A673 (cell line): ENCODE measurements around the gene NFIB. TPM values are rescaled to one million over a fixed set of nuclear protein-coding genes. Genes with fewer than 3 reads are reported as not detected.

ENCODE experiments used
- BruUV-seq: library from RNA; stranded (reverse); fragments of 400-500 nt; replicated peaks from 2 replicates; lab custom pipeline; 2021; lab: Mats Ljungman, UMichigan
- CTCF ChIA-PET: fragments of 300-600 bp; sonication (Branson Sonifier 250); formaldehyde crosslinking; loops from one replicate; lab custom pipeline; 2022; ENCODE audit warnings: antibody characterized with exemption; lab: Charles Lee
- POLR2A ChIA-PET: fragments of 300-600 bp; sonication (Branson Sonifier 250); formaldehyde crosslinking; loops from one replicate; lab custom pipeline; 2022; ENCODE audit warnings: antibody characterized with exemption; ENCODE audit not compliant: low non-redundant PET; lab: Charles Lee
- DNase-seq: peaks from one replicate; pipeline ENCODE4 v3.0.0-alpha.2; 2015; ENCODE audit warnings: low spot score
- H3K27ac ChIP-seq: fragments of 200-600 bp; sonication (generic); 2 replicates; pipeline ENCODE4 v1.5.1; 2016; ENCODE audit warnings: mixed run types, low read depth, mild to moderate bottlenecking, mixed read lengths, antibody characterized with exemption, low read length; ENCODE audit not compliant: poor library complexity, severe bottlenecking
- H3K27me3 ChIP-seq: fragments of 200-600 bp; sonication (generic); replicated peaks from 2 replicates; pipeline ENCODE4 v1.6.1; 2017; ENCODE audit warnings: mixed run types, low read depth, mild to moderate bottlenecking, mixed read lengths, antibody characterized with exemption, low read length; ENCODE audit not compliant: insufficient read depth, poor library complexity
- H3K36me3 ChIP-seq: fragments of 200-600 bp; sonication (generic); 2 replicates; pipeline ENCODE4 v1.6.1; 2016; ENCODE audit warnings: mixed run types, mild to moderate bottlenecking, mixed read lengths, antibody characterized with exemption, low read length; ENCODE audit not compliant: insufficient read depth, poor library complexity, severe bottlenecking
- H3K4me1 ChIP-seq: fragments of 200-600 bp; sonication (generic); 2 replicates; pipeline ENCODE4 v1.6.1; 2017; ENCODE audit warnings: mixed run types, mild to moderate bottlenecking, mixed read lengths, antibody characterized with exemption, low read length; ENCODE audit not compliant: insufficient read depth, poor library complexity, severe bottlenecking
- H3K4me3 ChIP-seq: fragments of 200-600 bp; sonication (generic); 2 replicates; pipeline ENCODE4 v1.5.1; 2016; ENCODE audit warnings: low read depth, mixed run types, mild to moderate bottlenecking, mixed read lengths, low read length; ENCODE audit not compliant: poor library complexity, severe bottlenecking
- H3K9me3 ChIP-seq: fragments of 200-600 bp; sonication (generic); 2 replicates; pipeline ENCODE4 v1.6.1; 2016; ENCODE audit warnings: mixed run types, low read depth, mild to moderate bottlenecking, mixed read lengths, antibody characterized with exemption, low read length; ENCODE audit not compliant: poor library complexity, severe bottlenecking
- EZH2 ChIP-seq: fragments of 200-600 bp; sonication (generic); IDR thresholded peaks from 2 replicates; pipeline ENCODE4 v1.6.1; 2017; ENCODE audit warnings: borderline replicate concordance, low read depth, mild to moderate bottlenecking, mixed read lengths, antibody characterized with exemption, low read length; ENCODE audit not compliant: poor library complexity, severe bottlenecking
- intact Hi-C: fragments of 100-400 bp; cut with micrococcal nuclease; formaldehyde crosslinking; loops from one replicate; pipeline ENCODE4 v1.10.0; 2022; ENCODE audit not compliant: unreplicated experiment
- total RNA-seq: library from RNA; stranded (reverse); gene quantifications from 2 replicates; pipeline ENCODE4 v1.2.3, GENCODE V29; 2021
- TF ChIP-seq, protein P1 (sequence below): fragments of 300-800, 200-600 bp; sonication (generic); conservative IDR thresholded peaks from 2 replicates; pipeline ENCODE4 v1.5.1; 2017; ENCODE audit warnings: low read depth, mild to moderate bottlenecking, antibody characterized with exemption, low read length, moderate library complexity, mixed read lengths

Gene NFIB
- total RNA-seq, 1 experiment from 2014 or later, result 41.2 TPM

DNA sequence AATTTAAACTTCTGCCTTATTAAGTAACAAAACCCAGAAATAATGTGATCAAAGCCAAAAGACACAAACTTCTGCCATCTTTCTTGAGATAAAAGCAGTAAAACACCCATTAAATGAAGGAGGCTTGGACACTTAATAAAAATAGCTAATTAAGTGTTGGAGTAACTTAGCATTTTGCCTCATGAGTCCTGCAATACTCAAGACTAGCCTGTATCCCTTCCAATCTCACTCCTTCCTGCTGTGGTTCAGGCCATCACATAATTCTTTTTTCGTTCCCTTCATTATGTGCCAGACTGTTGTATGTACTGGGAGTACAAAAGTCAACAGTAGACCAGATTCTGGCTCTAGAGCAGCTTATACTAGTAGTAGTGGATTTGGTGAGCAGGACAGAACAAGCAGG, 250.2 kb downstream of the NFIB start:
- peaks cover 1% of the 10 kb centered on the region for H3K4me1 ChIP-seq
- no TSS peak for BruUV-seq
- intact Hi-C loops, result no loop called here
- no peaks in the 10 kb centered on the region for H3K27me3 ChIP-seq
- no peak overlapping the region for H3K27ac ChIP-seq
- ChIA-PET CTCF (no interaction called here), POLR2A (no interaction called here)
- DNase-seq, result no peak
- H3K4me3 ChIP-seq, result no peak overlapping the region
- TF ChIP-seq EZH2, result no peak
- TF ChIP-seq, protein P1, sequence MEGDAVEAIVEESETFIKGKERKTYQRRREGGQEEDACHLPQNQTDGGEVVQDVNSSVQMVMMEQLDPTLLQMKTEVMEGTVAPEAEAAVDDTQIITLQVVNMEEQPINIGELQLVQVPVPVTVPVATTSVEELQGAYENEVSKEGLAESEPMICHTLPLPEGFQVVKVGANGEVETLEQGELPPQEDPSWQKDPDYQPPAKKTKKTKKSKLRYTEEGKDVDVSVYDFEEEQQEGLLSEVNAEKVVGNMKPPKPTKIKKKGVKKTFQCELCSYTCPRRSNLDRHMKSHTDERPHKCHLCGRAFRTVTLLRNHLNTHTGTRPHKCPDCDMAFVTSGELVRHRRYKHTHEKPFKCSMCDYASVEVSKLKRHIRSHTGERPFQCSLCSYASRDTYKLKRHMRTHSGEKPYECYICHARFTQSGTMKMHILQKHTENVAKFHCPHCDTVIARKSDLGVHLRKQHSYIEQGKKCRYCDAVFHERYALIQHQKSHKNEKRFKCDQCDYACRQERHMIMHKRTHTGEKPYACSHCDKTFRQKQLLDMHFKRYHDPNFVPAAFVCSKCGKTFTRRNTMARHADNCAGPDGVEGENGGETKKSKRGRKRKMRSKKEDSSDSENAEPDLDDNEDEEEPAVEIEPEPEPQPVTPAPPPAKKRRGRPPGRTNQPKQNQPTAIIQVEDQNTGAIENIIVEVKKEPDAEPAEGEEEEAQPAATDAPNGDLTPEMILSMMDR, result no peak
- H3K9me3 ChIP-seq, result no peaks in the 10 kb centered on the region
- no peaks in the 10 kb centered on the region for H3K36me3 ChIP-seq

DNA sequence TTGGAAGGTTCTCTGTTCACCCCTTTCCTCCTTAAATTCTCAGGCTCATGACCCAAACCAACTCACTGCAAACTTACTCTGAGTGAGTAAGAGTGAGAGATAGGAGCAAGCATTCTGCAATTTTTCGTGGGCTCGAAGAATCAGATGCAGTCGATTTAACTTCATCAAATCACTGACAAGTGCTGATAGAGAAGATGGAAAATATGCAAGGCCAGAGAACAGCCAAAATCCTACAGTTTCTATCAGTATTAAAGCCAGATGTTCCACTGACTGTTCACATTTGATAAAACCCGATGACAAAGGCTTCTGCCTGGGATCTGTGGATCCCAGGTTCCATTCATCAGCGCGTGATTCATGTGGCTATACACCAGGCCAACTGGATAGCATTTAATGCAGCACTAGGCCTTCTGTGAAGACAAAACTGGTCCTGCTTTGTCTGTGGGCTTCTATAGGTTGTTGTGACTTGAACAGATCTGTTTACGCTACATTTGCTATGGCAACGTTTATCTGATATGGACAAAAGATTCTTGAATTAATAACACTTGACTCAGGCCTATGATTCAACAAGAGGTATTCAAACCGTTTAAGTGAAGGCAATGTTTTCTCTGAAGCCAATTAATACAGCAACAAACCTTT, 251.2 kb downstream of the NFIB start:
- Histone ChIP-seq H3K4me3 (no peak overlapping the region), H3K27ac (no peak overlapping the region), H3K36me3 (no peaks in the 10 kb centered on the region), H3K9me3 (no peaks in the 10 kb centered on the region), H3K27me3 (no peaks in the 10 kb centered on the region), H3K4me1 (peaks cover 12% of the 10 kb centered on the region)
- no peak for DNase-seq
- TF ChIP-seq, protein P1, result no peak
- no peak for TF ChIP-seq EZH2
- CTCF ChIA-PET, result no interaction called here
- POLR2A ChIA-PET, result no interaction called here
- BruUV-seq, result no TSS peak
- intact Hi-C loops, result no loop called here

DNA sequence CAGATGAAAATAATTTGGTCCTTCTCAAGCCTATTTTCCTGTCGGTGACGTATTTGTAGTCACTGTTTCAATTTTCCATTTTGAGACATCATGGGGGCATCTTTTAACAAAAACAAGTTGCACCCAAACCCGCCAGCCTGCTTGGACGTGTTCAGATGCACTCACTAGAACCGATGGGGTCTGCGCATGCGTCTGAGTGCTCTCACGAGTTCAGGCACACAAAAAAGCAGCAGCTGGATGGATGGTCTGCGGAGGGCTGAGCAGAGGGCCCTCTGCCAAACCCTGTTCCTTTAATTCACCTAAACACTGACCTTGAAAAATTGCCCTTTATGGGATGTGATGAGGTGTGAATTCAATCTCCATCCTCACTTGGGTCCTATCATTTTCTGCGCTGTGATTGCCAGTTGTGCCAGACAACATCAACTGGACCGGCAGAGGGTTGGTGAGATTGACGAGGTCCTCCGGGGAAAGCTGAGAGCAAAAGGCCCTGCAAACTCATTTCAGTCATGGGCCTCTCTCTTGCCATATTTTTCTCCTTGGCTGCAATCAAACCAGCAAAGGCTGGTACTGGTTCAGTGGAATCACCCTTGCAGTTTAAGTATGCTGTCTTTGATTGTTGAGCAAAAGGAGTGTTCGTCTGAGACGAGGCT, 251.9 kb downstream of the NFIB start:
- H3K9me3 ChIP-seq, result no peaks in the 10 kb centered on the region
- DNase-seq, result no peak
- no peak overlapping the region for H3K4me3 ChIP-seq
- POLR2A ChIA-PET, result no interaction called here
- CTCF ChIA-PET, result no interaction called here
- H3K36me3 ChIP-seq, result no peaks in the 10 kb centered on the region
- intact Hi-C loops, result no loop called here
- H3K27ac ChIP-seq, result no peak overlapping the region
- no peaks in the 10 kb centered on the region for H3K27me3 ChIP-seq
- H3K4me1 ChIP-seq, result peaks cover 18% of the 10 kb centered on the region
- BruUV-seq, result no TSS peak
- TF ChIP-seq EZH2, result no peak

DNA sequence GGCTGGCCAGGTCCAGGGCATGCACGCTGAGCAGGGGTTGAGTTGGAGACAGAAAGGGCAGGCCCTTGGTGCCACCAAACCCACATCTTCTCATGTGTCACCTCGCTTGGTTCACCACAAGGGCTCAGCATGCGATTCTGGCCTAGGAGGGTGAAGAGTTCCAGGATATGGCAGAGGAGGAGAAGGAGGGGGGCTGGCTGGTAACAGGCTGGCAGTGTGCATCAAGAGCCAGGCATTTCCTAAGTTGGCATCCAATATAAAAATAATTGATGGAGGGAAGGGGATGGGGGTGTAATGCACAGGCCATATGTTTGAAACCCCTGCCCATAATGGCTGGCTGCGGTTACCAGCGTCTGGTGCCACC, 255.6 kb downstream of the NFIB start:
- POLR2A ChIA-PET, result no interaction called here
- DNase-seq, result no peak

More for the DNA sequence above, 255.6 kb downstream of the NFIB start:
- no peak overlapping the region for H3K4me3 ChIP-seq
- BruUV-seq, result no TSS peak
- H3K27ac ChIP-seq, result no peak overlapping the region
- no peaks in the 10 kb centered on the region for H3K36me3 ChIP-seq
- TF ChIP-seq, protein P1, result no peak
- TF ChIP-seq EZH2, result no peak
- CTCF ChIA-PET, result no interaction called here
- peaks cover 39% of the 10 kb centered on the region for H3K4me1 ChIP-seq
- intact Hi-C loops, result no loop called here
- H3K27me3 ChIP-seq, result no peaks in the 10 kb centered on the region
- no peaks in the 10 kb centered on the region for H3K9me3 ChIP-seq
